Endothelial cell of umbilical vein (primary cell): Measurements from ENCODE around the gene C1orf35. TPM values are rescaled to one million over a fixed set of nuclear protein-coding genes. Genes with fewer than 3 reads are reported as not detected.

Experiments
- BruUV-seq: library from RNA; stranded (reverse); fragments of 400-500 nt; replicated peaks from 2 replicates; lab custom pipeline; 2021; lab: Mats Ljungman, UMichigan
- CTCF ChIA-PET: fragments of 300-600, 350-600 bp; sonication (Branson Sonifier 250); formaldehyde crosslinking; loops from one replicate; lab custom pipeline; 2021; ENCODE audit warnings: antibody characterized with exemption, inconsistent platforms; lab: Charles Lee
- POLR2A ChIA-PET: fragments of 300-600, 350-600 bp; sonication (Branson Sonifier 250); formaldehyde crosslinking; loops from one replicate; lab custom pipeline; 2021; ENCODE audit warnings: antibody characterized with exemption, inconsistent platforms; lab: Charles Lee
- DNase-seq: peaks from one replicate; pipeline ENCODE4 v3.0.0-alpha.2; 2011; ENCODE audit warnings: low read depth, low spot score
- FAIRE-seq: peaks from 2 replicates; lab custom pipeline; 2011; peaks lifted over from hg19 to GRCh38; lab: Jason Lieb, UNC
- H2AFZ ChIP-seq: 2 replicates; pipeline ENCODE4 v1.6.0; 2012; ENCODE audit warnings: low read depth, low read length, control low read depth, inconsistent platforms
- H3K27ac ChIP-seq: 2 replicates; pipeline ENCODE4 v1.5.1; 2011; ENCODE audit warnings: low read depth, mild to moderate bottlenecking, control low read depth, low read length, moderate library complexity; ENCODE audit not compliant: insufficient read depth
- H3K27me3 ChIP-seq, 2 experiments: 2 replicates each; pipeline versions ENCODE4 v1.6.0 to v1.6.1; 2011; ENCODE audit warnings: low read length in 2 of 2, mixed read lengths in 1 of 2; ENCODE audit not compliant: control insufficient read depth in 2 of 2, insufficient read depth in 2 of 2
- H3K36me3 ChIP-seq, 2 experiments: 2 replicates in 1 of 2; 3 replicates in 1 of 2; pipeline ENCODE4 v1.5.1; 2011; ENCODE audit warnings: low read length in 2 of 2, mild to moderate bottlenecking in 1 of 2, moderate library complexity in 1 of 2; ENCODE audit not compliant: control insufficient read depth in 2 of 2, insufficient read depth in 2 of 2; ENCODE audit errors: extremely low read depth in 1 of 2
- H3K4me1 ChIP-seq: 3 replicates; pipeline ENCODE4 v1.5.1; 2011; ENCODE audit warnings: mild to moderate bottlenecking, low read length; ENCODE audit not compliant: control insufficient read depth, insufficient read depth; ENCODE audit errors: extremely low read depth
- H3K4me2 ChIP-seq: 2 replicates; pipeline ENCODE4 v1.6.1; 2011; ENCODE audit warnings: low read length, control low read depth, mixed read lengths; ENCODE audit not compliant: insufficient read depth
- H3K4me3 ChIP-seq, 3 experiments: fragments of 200-600 bp in 1 of 3; sonication (generic), shearing (Covaris generic) in 1 of 3; replicated peaks in 1 of 3; 2 replicates each; pipeline ENCODE4 v1.5.1; 2011 to 2016; ENCODE audit warnings: control low read depth in 3 of 3, low read length in 3 of 3, mild to moderate bottlenecking in 2 of 3, inconsistent platforms in 1 of 3, low read depth in 1 of 3, moderate library complexity in 1 of 3; ENCODE audit not compliant: insufficient read depth in 1 of 3
- H3K79me2 ChIP-seq: 2 replicates; pipeline ENCODE4 v1.6.0; 2012; ENCODE audit warnings: low read length, inconsistent platforms; ENCODE audit not compliant: control insufficient read depth, insufficient read depth
- H3K9ac ChIP-seq: replicated peaks from 2 replicates; pipeline ENCODE3; 2011; ENCODE audit warnings: low read length, control low read depth; ENCODE audit not compliant: insufficient read depth; ENCODE audit errors: extremely low read depth
- H3K9me1 ChIP-seq: replicated peaks from 3 replicates; pipeline ENCODE4 v1.6.0; 2011; ENCODE audit warnings: mild to moderate bottlenecking, low read length; ENCODE audit not compliant: control insufficient read depth, insufficient read depth; ENCODE audit errors: extremely low read depth
- H3K9me3 ChIP-seq: replicated peaks from 2 replicates; pipeline ENCODE4 v1.5.1; 2012; ENCODE audit warnings: low read length, inconsistent platforms; ENCODE audit not compliant: control insufficient read depth, insufficient read depth
- H4K20me1 ChIP-seq: replicated peaks from 2 replicates; pipeline ENCODE3; 2011; ENCODE audit warnings: mild to moderate bottlenecking, low read length; ENCODE audit not compliant: control insufficient read depth, insufficient read depth; ENCODE audit errors: extremely low read depth
- CTCF ChIP-seq, 2 donors: IDR thresholded peaks; 1 replicate in 1 of 2; 2 replicates in 1 of 2; pipeline ENCODE4 v1.5.1; 2011; ENCODE audit warnings: low read length in 2 of 2, mild to moderate bottlenecking in 2 of 2, moderate library complexity in 2 of 2, control low read depth in 1 of 2, inconsistent platforms in 1 of 2, low read depth in 1 of 2; ENCODE audit not compliant: insufficient read depth in 1 of 2; ENCODE audit errors: extremely low read depth in 1 of 2
- EZH2 ChIP-seq: IDR thresholded peaks from 2 replicates; pipeline ENCODE4 v1.6.1; 2012; ENCODE audit warnings: borderline replicate concordance, low read depth, mild to moderate bottlenecking, moderate library complexity, low read length, inconsistent platforms; ENCODE audit not compliant: severe bottlenecking
- FOS ChIP-seq: IDR thresholded peaks from 2 replicates; pipeline ENCODE4 v1.6.1; 2011; ENCODE audit warnings: mild to moderate bottlenecking, low read length, moderate library complexity, borderline replicate concordance; ENCODE audit not compliant: insufficient read depth
- GATA2 ChIP-seq: IDR thresholded peaks from 2 replicates; pipeline ENCODE4 v1.7.0; 2011; ENCODE audit warnings: low read depth, mild to moderate bottlenecking, moderate library complexity, mixed read lengths, low read length; ENCODE audit not compliant: insufficient read length, insufficient read depth
- JUN ChIP-seq: IDR thresholded peaks from 2 replicates; pipeline ENCODE4 v1.6.1; 2011; ENCODE audit warnings: borderline replicate concordance, low read depth; ENCODE audit not compliant: insufficient read length, insufficient read depth
- MAX ChIP-seq: IDR thresholded peaks from 2 replicates; pipeline ENCODE4 v1.6.1; 2011; ENCODE audit not compliant: insufficient read depth, insufficient read length
- MYC ChIP-seq: IDR thresholded peaks from one replicate; pipeline ENCODE4 v1.6.1; 2011; ENCODE audit warnings: mild to moderate bottlenecking, low read depth, low read length
- POLR2A ChIP-seq: IDR thresholded peaks from 2 replicates; pipeline ENCODE4 v1.6.1; 2012; ENCODE audit warnings: low read depth, mild to moderate bottlenecking, control low read depth, low read length
- POLR2AphosphoS5 ChIP-seq: IDR thresholded peaks from 2 replicates; pipeline ENCODE4 v1.6.1; 2012; ENCODE audit warnings: low read depth, mild to moderate bottlenecking, control low read depth, low read length, moderate library complexity; ENCODE audit not compliant: insufficient read depth
- dilution Hi-C: fragments of 300-500 bp; cut with MboI; formaldehyde crosslinking; loops from one replicate; pipeline ENCODE4 v1.15.0; 2019; ENCODE audit warnings: low sequenced_read_pairs; ENCODE audit not compliant: extremely low pct_ligation_motif_present
- intact Hi-C: fragments of 100-400 bp; cut with micrococcal nuclease; formaldehyde crosslinking; loops from one replicate; pipeline ENCODE4 v1.10.0; 2022
- polyA plus RNA-seq, 4 experiments: library from polyadenylated mRNA; depleted of rRNA in 3 of 4; stranded (reverse) in 3 of 4; unstranded in 1 of 4; fragments of >200 nt; gene quantifications; 2 replicates each; pipeline versions ENCODE4 v1.2.1 to v1.2.3, GENCODE V29; 2011 to 2012; ENCODE audit warnings: missing spikeins in 1 of 4
- total RNA-seq: library from RNA; stranded (reverse); gene quantifications from 2 replicates; pipeline ENCODE4 v1.2.3, GENCODE V29; 2021

C1orf35 gene
- total and polyA plus RNA-seq, 2 donors (not counting 3 experiments of a cell fraction or from before 2014, with no cell fraction given): 19.9 to 21.7 TPM

DNA sequence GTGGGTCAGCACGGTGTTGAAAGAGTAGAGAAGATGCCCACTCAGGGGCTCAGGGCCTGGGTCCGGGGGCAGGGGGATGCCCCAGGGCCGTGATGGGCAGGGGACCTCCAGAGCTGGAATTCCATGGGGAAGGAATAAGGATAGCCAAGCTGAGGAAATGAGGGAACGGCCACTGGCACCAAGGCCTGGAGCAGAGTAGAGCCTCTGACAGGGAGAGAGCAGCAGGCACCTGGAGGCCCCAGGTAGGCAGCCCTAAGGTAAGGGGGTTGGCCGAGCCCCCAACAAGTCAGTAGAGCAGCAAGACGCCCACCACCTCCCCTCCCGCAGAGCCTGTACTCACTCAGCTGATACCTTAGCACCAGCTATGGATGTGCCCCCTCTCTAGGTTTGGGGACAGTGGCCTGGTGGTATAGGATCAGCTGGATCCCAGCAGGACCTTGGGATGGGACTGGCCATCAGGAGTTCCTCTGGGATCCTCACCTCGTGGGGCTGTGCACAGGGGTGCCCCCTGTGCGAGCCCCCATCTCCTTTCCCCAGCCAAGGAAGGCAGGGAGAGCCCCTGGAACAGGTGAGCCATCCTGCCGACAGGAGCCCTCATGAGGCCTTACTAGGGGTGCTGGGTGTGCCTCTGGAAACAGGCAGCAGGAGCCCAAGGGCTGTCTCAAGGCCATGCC is 41.6 kb downstream of the C1orf35 start:
- no peaks in the 10 kb centered on the region for H3K4me1 ChIP-seq
- H3K36me3 ChIP-seq: no peaks in the 10 kb centered on the region
- intact Hi-C loops: no loop called here
- no peaks in the 10 kb centered on the region for H3K79me2 ChIP-seq
- BruUV-seq: no TSS peak
- H3K4me2 ChIP-seq: no peak overlapping the region
- no peak overlapping the region for H2AFZ ChIP-seq
- H3K9me1 ChIP-seq: no peaks in the 10 kb centered on the region
- dilution Hi-C loops: no loop called here
- DNase-seq (no peak), FAIRE-seq (no peak)
- no peak overlapping the region for H3K9ac ChIP-seq
- no peak overlapping the region for H3K4me3 ChIP-seq
- H3K27me3 ChIP-seq: peaks cover 18 to 27% of the 10 kb centered on the region in 2 experiments
- H3K9me3 ChIP-seq: no peaks in the 10 kb centered on the region
- ChIA-PET POLR2A (no interaction called here), CTCF (no interaction called here)
- no peak for TF ChIP-seq JUN
- no peak for TF ChIP-seq MAX
- no peak for TF ChIP-seq EZH2
- TF ChIP-seq GATA2: no peak
- TF ChIP-seq FOS: no peak
- no peak for TF ChIP-seq MYC
- TF ChIP-seq POLR2A: no peak
- TF ChIP-seq CTCF (IDR thresholded peaks at IDR 0.05; ENCODE audit: extremely low read depth in 1 of 2, insufficient read depth in 1 of 2, low read depth in 1 of 2, low read length in 2 of 2): no peak
- no peak for TF ChIP-seq POLR2AphosphoS5
- no peaks in the 10 kb centered on the region for H4K20me1 ChIP-seq
- H3K27ac ChIP-seq: no peak overlapping the region
